ENCODE measurements around the gene HVCN1. TPM values are rescaled to one million over a fixed set of nuclear protein-coding genes. Genes with fewer than 3 reads are reported as not detected.

HVCN1 gene
- total and polyA plus RNA-seq, 10 donors, result 46.9 to 114 (median 69.0) TPM

DNA sequence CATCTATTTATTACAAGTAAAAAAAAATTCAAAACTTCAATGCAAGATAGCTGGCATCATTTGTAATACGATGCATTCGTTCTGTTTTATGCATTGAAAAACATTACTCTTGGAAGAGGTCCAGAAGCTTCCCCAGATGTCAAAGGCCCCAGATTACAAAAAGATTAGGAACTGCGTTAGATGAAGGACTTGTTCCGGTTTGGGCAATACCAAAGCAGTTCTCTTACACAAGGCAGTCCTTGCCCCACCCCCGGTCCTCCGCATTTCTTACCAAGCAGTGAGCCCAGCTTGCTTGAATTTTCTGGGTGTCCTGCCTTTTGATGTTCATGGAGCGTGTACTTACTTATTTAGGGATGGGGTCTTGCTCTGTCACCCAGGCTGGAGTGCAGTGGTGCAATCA is 4.8 kb upstream of the HVCN1 start:
- intact Hi-C loops (cut with DNase I; ENCODE audit: low total_unique reads), result loop anchor here (10.0 kb wide), 1 partner anchor 79 kb away; the partner anchor contains the start of gene TCTN1
- DNase-seq, result no peak
- TF ChIP-seq POLR2A (IDR thresholded peaks at IDR 0.05) (no peak), CTCF (IDR thresholded peaks at IDR 0.05 in 8 of 11, conservative IDR thresholded peaks at IDR 0.05 in 3 of 11) (no peak), POLR2AphosphoS5 (IDR thresholded peaks at IDR 0.05) (peak in 1 of 3 donors; percentile 52)
- 31 to 43% (median 35%) methylated on average over 7 of the region's 7 CpGs for WGBS, 5 donors
- peaks cover 0 to 5% (median 0%) of the 10 kb centered on the region in 7 donors for H3K27me3 ChIP-seq (replicated peaks in 1 of 7)
- peak overlapping the region in 1 of 8 donors; percentile 27 for H3K4me3 ChIP-seq
- no peaks in the 10 kb centered on the region for H3K36me3 ChIP-seq
- H3K27ac ChIP-seq, result peak overlapping the region; percentile 14 to 86 (median 68)
- peaks cover 27 to 99% (median 63%) of the 10 kb centered on the region in 6 donors for H3K4me1 ChIP-seq
- H3K9me3 ChIP-seq, result no peaks in the 10 kb centered on the region

- no peak for TF ChIP-seq POLR2A (IDR thresholded peaks at IDR 0.05)
- TF ChIP-seq POLR2AphosphoS5 (IDR thresholded peaks at IDR 0.05), result no peak
- no peak for TF ChIP-seq CTCF (IDR thresholded peaks at IDR 0.05 in 8 of 11, conservative IDR thresholded peaks at IDR 0.05 in 3 of 11)
- 61 to 72% (median 69%) methylated on average over 4 of the region's 4 CpGs for WGBS, 5 donors
- Histone ChIP-seq H3K27me3 (replicated peaks in 1 of 7) (peaks cover 0 to 11% (median 0%) of the 10 kb centered on the region in 7 donors), H3K4me3 (peak overlapping the region in 3 of 8 donors; percentile 78 to 83 (median 79)), H3K4me1 (peaks cover 22 to 100% (median 70%) of the 10 kb centered on the region in 6 donors), H3K9me3 (no peaks in the 10 kb centered on the region), H3K27ac (peak overlapping the region in 7 of 8 donors; percentile 78 to 94 (median 84)), H3K36me3 (peaks cover 0 to 12% (median 0%) of the 10 kb centered on the region in 6 donors)
- DNase-seq, result no peak
- intact Hi-C loops (cut with DNase I; ENCODE audit: low total_unique reads), result loop anchor here (10.0 kb wide), 1 partner anchor 75 kb away; the partner anchor contains the start of gene TCTN1
These were observed 1.2 kb upstream of the HVCN1 start for GRCh38 chr12:110690127-110690430.

- intact Hi-C loops (cut with DNase I; ENCODE audit: low total_unique reads), result loop anchor here (10.0 kb wide), 1 partner anchor 75 kb away; the partner anchor contains the start of gene TCTN1
- peak; percentile 91 for DNase-seq
- peak overlapping the region; percentile 54 to 85 (median 71) for H3K4me3 ChIP-seq
These were observed 589 bp upstream of the HVCN1 start for GRCh38 chr12:110689281-110690126.

More at GRCh38 chr12:110689281-110690126, 589 bp upstream of the HVCN1 start:
- 0 to 2% (median 1%) methylated on average over 26 to 38 of the region's 38 CpGs for WGBS, 5 donors
- TF ChIP-seq CTCF (IDR thresholded peaks at IDR 0.05 in 8 of 11, conservative IDR thresholded peaks at IDR 0.05 in 3 of 11) (no peak), POLR2AphosphoS5 (IDR thresholded peaks at IDR 0.05) (peak; percentile 55 to 80 (median 80)), POLR2A (IDR thresholded peaks at IDR 0.05) (peak in 1 of 3 donors; percentile 30)
- peaks cover 0 to 11% (median 0%) of the 10 kb centered on the region in 7 donors for H3K27me3 ChIP-seq (replicated peaks in 1 of 7)
- H3K27ac ChIP-seq, result peak overlapping the region; percentile 69 to 94 (median 84)
- H3K4me1 ChIP-seq, result peaks cover 21 to 100% (median 69%) of the 10 kb centered on the region in 6 donors
- H3K9me3 ChIP-seq, result no peaks in the 10 kb centered on the region
- peaks cover 0 to 16% (median 0%) of the 10 kb centered on the region in 6 donors for H3K36me3 ChIP-seq
